Tibial nerve (tissue), 4 donors: Measurements from ENCODE around the gene ZNF207. TPM values are rescaled to one million over a fixed set of nuclear protein-coding genes. Genes with fewer than 3 reads are reported as not detected.

Source experiments
- DNase-seq, 2 donors: peaks; one replicate each; pipeline ENCODE4 v3.0.0-alpha.2; 2019; ENCODE audit warnings: low spot score in 2 of 2
- H3K27ac ChIP-seq, 4 donors: fragments of 200-600 bp; sonication (generic) in 3 of 4; one replicate each; pipeline ENCODE4 v1.5.1; 2017 to 2019; ENCODE audit warnings: mild to moderate bottlenecking in 1 of 4
- H3K27me3 ChIP-seq, 2 donors: fragments of 200-600 bp; sonication (generic) in 1 of 2; one replicate each; pipeline versions ENCODE4 v1.5.1 to v1.6.0; 2017 to 2019
- H3K36me3 ChIP-seq, 3 donors: fragments of 200-600 bp; sonication (generic); one replicate each; pipeline ENCODE4 v1.5.1; 2018 to 2019
- H3K4me1 ChIP-seq, 4 donors: fragments of 200-600 bp; sonication (generic) in 3 of 4; one replicate each; pipeline ENCODE4 v1.5.1; 2017 to 2019
- H3K4me3 ChIP-seq, 4 donors: fragments of 200-600 bp; sonication (generic) in 3 of 4; one replicate each; pipeline ENCODE4 v1.5.1; 2017 to 2019; ENCODE audit warnings: mild to moderate bottlenecking in 1 of 4, moderate library complexity in 1 of 4
- H3K9me3 ChIP-seq, 4 donors: fragments of 200-600 bp; sonication (generic) in 3 of 4; one replicate each; pipeline ENCODE4 v1.5.1; 2017 to 2019
- EP300 ChIP-seq, 2 donors: sonication (generic); formaldehyde crosslinking; IDR thresholded peaks; one replicate each; pipeline ENCODE4 v1.6.1; 2017; ENCODE audit warnings: antibody characterized with exemption in 2 of 2, mild to moderate bottlenecking in 1 of 2
- POLR2A ChIP-seq, 2 donors: fragments of 450-650 bp; IDR thresholded peaks; one replicate each; pipeline ENCODE4 v1.6.1; 2017; ENCODE audit warnings: antibody characterized with exemption in 2 of 2, mild to moderate bottlenecking in 2 of 2, moderate library complexity in 2 of 2
- WGBS, 2 donors: methylation state at CpG; one replicate each; pipeline ENCODE4 v1.1.5; 2018; 5-methylcytosine and 5-hydroxymethylcytosine counted together
- total RNA-seq, 4 donors: library from RNA; depleted of rRNA; stranded (reverse); fragments of >200 nt; gene quantifications; one replicate each; pipeline ENCODE4 v1.1.0, GENCODE V29; 2016
- TF ChIP-seq, protein P1 (sequence below), 5 experiments: fragments of 200-600 bp in 3 of 5; fragments of 450-650 bp in 2 of 5; sonication (generic) in 3 of 5; IDR thresholded peaks; one replicate each; pipeline ENCODE4 v1.5.1; 2016 to 2019; ENCODE audit warnings: antibody characterized with exemption in 5 of 5, mild to moderate bottlenecking in 3 of 5, moderate library complexity in 2 of 5

The ZNF207 gene
- total RNA-seq: 100 to 1,000 TPM; 121 to 195 (median 152) TPM

DNA sequence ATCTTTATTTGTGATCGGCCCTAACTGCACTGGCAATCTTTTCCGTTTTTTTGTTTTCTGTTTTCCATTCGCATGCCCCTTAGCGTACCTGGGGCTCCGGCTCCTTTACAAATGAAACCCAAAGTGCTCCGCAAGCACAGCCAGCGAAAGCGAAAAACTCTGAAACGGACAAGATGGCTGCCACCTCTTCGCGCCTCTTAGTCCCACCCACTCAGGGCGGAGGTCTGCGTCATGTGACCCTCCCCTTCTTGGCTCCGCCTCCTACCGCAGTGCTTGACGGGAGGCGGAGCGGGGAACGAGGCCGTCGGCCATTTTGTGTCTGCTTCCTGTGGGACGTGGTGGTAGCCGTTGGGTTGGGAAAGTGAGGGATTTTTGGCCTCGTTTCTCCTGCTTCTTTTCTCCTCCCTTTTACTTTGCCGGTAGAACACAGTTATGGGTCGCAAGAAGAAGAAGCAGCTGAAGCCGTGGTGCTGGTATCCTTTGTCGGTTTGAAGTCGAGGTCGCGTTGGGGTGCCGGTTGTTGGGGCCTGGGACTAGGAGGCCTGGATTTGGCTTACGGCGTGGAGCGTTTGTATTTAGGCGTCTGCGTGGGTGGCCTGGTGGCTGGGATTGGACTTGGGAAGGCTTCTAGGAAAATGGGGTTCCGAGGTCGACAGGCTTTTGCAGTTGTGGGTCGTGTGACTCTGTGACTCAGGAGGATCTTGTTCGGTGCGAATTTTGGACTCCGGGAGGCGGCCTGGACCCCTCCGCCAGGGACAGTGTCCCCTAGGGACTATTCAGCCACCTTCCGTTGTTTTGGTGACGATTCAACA lies at the start of gene ZNF207:
Gene ZNF207, plus strand, starts transcription at position 304 of the 812 bp plus-strand sequence. Its CDS starts 129 bp downstream, at position 433.
- peak; percentile 80 to 88 for TF ChIP-seq POLR2A (IDR thresholded peaks at IDR 0.05)
- peak; percentile 59 to 99 for TF ChIP-seq EP300 (IDR thresholded peaks at IDR 0.05)
- TF ChIP-seq, protein P1, sequence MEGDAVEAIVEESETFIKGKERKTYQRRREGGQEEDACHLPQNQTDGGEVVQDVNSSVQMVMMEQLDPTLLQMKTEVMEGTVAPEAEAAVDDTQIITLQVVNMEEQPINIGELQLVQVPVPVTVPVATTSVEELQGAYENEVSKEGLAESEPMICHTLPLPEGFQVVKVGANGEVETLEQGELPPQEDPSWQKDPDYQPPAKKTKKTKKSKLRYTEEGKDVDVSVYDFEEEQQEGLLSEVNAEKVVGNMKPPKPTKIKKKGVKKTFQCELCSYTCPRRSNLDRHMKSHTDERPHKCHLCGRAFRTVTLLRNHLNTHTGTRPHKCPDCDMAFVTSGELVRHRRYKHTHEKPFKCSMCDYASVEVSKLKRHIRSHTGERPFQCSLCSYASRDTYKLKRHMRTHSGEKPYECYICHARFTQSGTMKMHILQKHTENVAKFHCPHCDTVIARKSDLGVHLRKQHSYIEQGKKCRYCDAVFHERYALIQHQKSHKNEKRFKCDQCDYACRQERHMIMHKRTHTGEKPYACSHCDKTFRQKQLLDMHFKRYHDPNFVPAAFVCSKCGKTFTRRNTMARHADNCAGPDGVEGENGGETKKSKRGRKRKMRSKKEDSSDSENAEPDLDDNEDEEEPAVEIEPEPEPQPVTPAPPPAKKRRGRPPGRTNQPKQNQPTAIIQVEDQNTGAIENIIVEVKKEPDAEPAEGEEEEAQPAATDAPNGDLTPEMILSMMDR (IDR thresholded peaks at IDR 0.05): peak in 2 of 5 experiments; percentile 6 to 8
- Histone ChIP-seq H3K4me1 (peaks cover 0 to 49% (median 26%) of the 10 kb centered on the region in 4 donors), H3K9me3 (no peaks in the 10 kb centered on the region), H3K27me3 (no peaks in the 10 kb centered on the region), H3K36me3 (peaks cover 0 to 26% (median 5%) of the 10 kb centered on the region in 3 donors), H3K27ac (peak within 1 kb of the TSS; percentile 94 to 99 (median 96)), H3K4me3 (peak within 1 kb of the TSS; percentile 65 to 98 (median 90))
- 0% methylated on average over 47 of the region's 47 CpGs for WGBS, 2 donors
- peak; percentile 95 to 96 for DNase-seq

DNA sequence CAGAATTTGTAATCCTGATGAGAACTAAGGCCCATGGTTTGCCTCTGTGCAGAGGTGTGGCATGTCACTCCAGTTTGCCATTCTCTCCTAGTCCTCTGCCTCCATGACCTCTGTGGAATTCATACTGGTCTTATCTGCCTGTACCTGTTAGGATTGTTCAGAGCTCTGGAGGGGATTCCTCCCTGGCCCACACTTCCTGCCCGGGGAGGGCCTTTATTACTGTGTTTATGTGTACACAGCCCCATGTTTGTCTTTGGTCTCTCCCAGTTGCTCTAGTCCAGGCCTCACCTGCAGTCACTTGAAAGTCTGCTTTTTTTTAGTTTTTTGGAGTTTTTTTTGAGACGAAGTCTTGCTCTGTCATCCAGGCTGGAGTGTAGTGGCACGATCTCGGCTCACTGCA lies 47.9 kb upstream of the ZNF207 start:
- 76 to 77% methylated on average over 4 of the region's 4 CpGs for WGBS, 2 donors
- no peak for DNase-seq

DNA sequence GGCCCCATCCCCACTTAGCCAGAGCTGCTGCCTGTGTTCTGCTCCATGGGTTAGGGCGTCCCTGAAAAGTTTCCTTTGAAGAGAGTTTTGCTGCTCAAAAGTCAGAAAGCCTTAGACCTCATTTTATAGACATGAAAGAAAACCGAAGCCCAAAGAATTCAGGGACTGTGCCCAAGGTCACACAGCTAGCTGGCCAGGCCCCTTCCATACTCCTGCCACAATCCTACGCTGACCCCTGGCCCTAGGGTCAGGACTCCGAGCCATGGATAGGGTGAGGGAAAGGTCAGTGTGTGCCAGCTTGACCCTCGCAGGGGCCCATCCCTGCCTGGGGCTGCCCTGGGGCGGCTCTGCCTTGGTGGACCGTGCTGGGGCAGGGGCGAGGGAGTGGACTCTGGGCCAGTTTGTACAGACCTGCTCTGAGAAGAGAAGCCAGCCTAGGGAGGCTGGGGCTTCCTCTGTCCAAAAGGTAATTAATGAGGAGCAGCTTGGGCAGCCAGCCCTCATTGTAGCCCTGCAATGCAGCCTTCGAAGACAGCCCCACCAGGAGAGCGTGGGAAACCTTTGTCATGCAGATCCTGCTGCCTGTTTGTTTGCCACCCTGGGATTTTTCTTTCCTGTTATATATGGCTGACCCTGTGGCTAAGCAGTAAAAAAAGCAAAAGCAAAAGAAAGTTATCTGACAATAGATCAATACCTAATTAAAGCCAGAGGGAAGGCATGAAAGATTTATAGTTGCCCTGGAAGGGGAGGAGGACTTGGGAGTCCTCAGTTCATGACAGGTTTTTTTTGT lies 46.9 kb upstream of the ZNF207 start:
- H3K27me3 ChIP-seq: no peaks in the 10 kb centered on the region
- no peaks in the 10 kb centered on the region for H3K36me3 ChIP-seq
- H3K9me3 ChIP-seq: no peaks in the 10 kb centered on the region
- no peak overlapping the region for H3K4me3 ChIP-seq
- WGBS, 2 donors: 62 to 66% methylated on average over 9 of the region's 10 CpGs
- TF ChIP-seq POLR2A (IDR thresholded peaks at IDR 0.05) (no peak), EP300 (IDR thresholded peaks at IDR 0.05) (no peak)
- TF ChIP-seq, protein P1 (IDR thresholded peaks at IDR 0.05): no peak
- no peak overlapping the region for H3K27ac ChIP-seq
- DNase-seq: no peak
- H3K4me1 ChIP-seq: no peaks in the 10 kb centered on the region

More for the DNA sequence above, 47.9 kb upstream of the ZNF207 start:
- Histone ChIP-seq H3K36me3 (no peaks in the 10 kb centered on the region), H3K9me3 (no peaks in the 10 kb centered on the region), H3K4me3 (no peak overlapping the region), H3K27ac (no peak overlapping the region), H3K4me1 (no peaks in the 10 kb centered on the region), H3K27me3 (no peaks in the 10 kb centered on the region)
- TF ChIP-seq, protein P1 (IDR thresholded peaks at IDR 0.05): no peak
- TF ChIP-seq POLR2A (IDR thresholded peaks at IDR 0.05): no peak
- no peak for TF ChIP-seq EP300 (IDR thresholded peaks at IDR 0.05)

DNA sequence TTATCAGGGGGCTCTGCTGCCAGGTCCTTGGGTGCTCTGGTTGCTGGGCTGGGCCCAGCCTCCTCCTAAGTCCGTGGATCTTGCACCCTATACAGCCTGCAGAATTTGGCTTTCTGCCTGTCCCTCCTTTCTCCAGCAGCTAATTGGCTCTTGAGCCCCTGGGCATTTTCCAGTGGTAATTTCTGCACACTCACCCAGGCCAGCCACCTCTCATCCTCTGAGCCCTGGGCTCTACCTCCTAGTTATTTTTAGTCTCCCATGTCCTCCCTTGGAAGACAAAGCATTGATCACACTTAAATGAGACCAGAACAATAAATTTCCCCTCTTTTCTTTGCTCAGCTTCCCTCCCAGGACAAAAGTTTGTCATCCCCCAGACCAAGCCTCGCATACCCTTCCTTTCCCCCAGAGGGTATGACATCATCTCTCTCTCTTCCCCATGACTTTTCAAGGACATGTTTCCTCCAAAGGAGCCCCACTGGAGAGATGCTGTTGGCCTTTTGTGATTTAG lies 46.1 kb upstream of the ZNF207 start:
- no peaks in the 10 kb centered on the region for H3K4me1 ChIP-seq
- H3K4me3 ChIP-seq: no peak overlapping the region
- H3K27ac ChIP-seq: no peak overlapping the region
- 51 to 55% methylated on average over 2 of the region's 2 CpGs for WGBS, 2 donors
- no peak for DNase-seq
- no peaks in the 10 kb centered on the region for H3K27me3 ChIP-seq
- no peaks in the 10 kb centered on the region for H3K36me3 ChIP-seq
- H3K9me3 ChIP-seq: no peaks in the 10 kb centered on the region
- TF ChIP-seq EP300 (IDR thresholded peaks at IDR 0.05) (no peak), POLR2A (IDR thresholded peaks at IDR 0.05) (no peak)
- TF ChIP-seq, protein P1 (IDR thresholded peaks at IDR 0.05): no peak
